Retinal pigment epithelial cell (primary cell): Measurements from ENCODE around the gene WDR12.

Experiments used
- DNase-seq: peaks from one replicate; pipeline ENCODE4 v3.0.0-alpha.2; 2010; ENCODE audit warnings: low read depth
- H3K4me3 ChIP-seq: 2 replicates; pipeline ENCODE4 v1.5.1; 2011; ENCODE audit warnings: mild to moderate bottlenecking, low read length, control low read depth, moderate library complexity
- TF ChIP-seq, protein P1 (sequence below): conservative IDR thresholded peaks from 2 replicates; pipeline ENCODE4 v1.5.1; 2011; ENCODE audit warnings: low read depth, low read length, control low read depth, inconsistent platforms

Gene WDR12

DNA sequence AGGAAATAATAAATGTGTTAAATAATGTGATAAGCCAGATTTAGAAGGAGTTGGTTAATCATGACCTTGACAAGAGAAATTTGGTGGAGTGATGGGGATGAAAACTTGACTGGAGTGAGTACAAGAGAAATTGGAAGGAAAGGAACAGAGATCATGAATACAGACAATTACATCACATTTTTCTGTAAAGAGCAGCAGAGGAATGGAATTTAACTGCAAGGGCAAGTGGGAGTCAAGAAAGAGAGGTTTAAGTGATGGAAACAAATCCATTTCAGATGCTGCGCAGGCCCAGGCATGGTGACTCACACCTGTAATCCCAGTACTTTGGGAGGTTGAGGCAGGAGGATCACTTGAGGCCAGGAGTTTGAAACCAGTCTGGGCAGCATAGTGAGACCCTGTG, 86.6 kb downstream of the WDR12 start:
- TF ChIP-seq, protein P1, sequence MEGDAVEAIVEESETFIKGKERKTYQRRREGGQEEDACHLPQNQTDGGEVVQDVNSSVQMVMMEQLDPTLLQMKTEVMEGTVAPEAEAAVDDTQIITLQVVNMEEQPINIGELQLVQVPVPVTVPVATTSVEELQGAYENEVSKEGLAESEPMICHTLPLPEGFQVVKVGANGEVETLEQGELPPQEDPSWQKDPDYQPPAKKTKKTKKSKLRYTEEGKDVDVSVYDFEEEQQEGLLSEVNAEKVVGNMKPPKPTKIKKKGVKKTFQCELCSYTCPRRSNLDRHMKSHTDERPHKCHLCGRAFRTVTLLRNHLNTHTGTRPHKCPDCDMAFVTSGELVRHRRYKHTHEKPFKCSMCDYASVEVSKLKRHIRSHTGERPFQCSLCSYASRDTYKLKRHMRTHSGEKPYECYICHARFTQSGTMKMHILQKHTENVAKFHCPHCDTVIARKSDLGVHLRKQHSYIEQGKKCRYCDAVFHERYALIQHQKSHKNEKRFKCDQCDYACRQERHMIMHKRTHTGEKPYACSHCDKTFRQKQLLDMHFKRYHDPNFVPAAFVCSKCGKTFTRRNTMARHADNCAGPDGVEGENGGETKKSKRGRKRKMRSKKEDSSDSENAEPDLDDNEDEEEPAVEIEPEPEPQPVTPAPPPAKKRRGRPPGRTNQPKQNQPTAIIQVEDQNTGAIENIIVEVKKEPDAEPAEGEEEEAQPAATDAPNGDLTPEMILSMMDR, result no peak
- H3K4me3 ChIP-seq, result no peak overlapping the region
- no peak for DNase-seq
